Breast epithelium (tissue), 3 donors: ENCODE results near the gene LAMA3.

Experiments
- CTCF ChIP-seq, 3 donors: fragments of 450-650 bp; IDR thresholded peaks; one replicate each; pipeline ENCODE4 v1.5.1; 2016 to 2017; ENCODE audit warnings: antibody characterized with exemption in 3 of 3, mild to moderate bottlenecking in 3 of 3, moderate library complexity in 3 of 3
- POLR2A ChIP-seq: fragments of 450-650 bp; IDR thresholded peaks from one replicate; pipeline ENCODE4 v1.6.1; 2016; ENCODE audit warnings: antibody characterized with exemption, mild to moderate bottlenecking, moderate library complexity

- TF ChIP-seq CTCF (IDR thresholded peaks at IDR 0.05) (no peak), POLR2A (no peak)
Observed at GRCh38 chr18:23641143-23641720, 48.0 kb upstream of the LAMA3 start.
